ENCODE results near the gene AVEN.

DNA sequence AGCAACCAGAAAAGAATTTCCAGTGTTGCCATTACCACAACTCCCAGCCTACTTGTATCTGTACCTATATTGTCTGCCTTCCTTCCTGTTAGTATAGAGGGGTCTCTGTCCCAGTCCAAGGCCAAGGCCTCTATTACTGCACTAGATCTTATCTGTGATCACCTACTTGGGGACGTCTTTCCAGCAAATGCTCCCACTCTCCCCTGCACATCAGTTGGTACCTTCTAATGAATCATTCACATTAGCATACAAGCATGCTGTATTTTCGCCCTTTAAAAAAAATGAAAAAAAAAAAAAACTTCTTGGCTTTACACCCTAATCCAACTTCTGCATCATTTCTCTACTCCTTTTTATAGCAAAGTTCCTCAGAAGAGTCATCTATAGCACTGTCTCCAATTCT is 4.8 kb upstream of the AVEN start:
- no peak for TF ChIP-seq EZH2 (IDR thresholded peaks at IDR 0.05; ENCODE audit: low read length)
- TF ChIP-seq, protein P1, sequence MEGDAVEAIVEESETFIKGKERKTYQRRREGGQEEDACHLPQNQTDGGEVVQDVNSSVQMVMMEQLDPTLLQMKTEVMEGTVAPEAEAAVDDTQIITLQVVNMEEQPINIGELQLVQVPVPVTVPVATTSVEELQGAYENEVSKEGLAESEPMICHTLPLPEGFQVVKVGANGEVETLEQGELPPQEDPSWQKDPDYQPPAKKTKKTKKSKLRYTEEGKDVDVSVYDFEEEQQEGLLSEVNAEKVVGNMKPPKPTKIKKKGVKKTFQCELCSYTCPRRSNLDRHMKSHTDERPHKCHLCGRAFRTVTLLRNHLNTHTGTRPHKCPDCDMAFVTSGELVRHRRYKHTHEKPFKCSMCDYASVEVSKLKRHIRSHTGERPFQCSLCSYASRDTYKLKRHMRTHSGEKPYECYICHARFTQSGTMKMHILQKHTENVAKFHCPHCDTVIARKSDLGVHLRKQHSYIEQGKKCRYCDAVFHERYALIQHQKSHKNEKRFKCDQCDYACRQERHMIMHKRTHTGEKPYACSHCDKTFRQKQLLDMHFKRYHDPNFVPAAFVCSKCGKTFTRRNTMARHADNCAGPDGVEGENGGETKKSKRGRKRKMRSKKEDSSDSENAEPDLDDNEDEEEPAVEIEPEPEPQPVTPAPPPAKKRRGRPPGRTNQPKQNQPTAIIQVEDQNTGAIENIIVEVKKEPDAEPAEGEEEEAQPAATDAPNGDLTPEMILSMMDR (optimal IDR thresholded peaks at IDR 0.05 in 1 of 3, IDR thresholded peaks at IDR 0.05 in 1 of 3, conservative IDR thresholded peaks at IDR 0.05 in 1 of 3; ENCODE audit: extremely low read depth in 1 of 3, insufficient read depth in 2 of 3, low read length in 3 of 3): no peak
